SH-SY5Y (cell line): ENCODE data around the gene PIP4K2A.

Source experiments
- GATA2 ChIP-seq: IDR thresholded peaks from 2 replicates; pipeline ENCODE4 v1.6.1; 2011; ENCODE audit warnings: mild to moderate bottlenecking, low read depth, low read length
- GATA3 ChIP-seq: IDR thresholded peaks from 2 replicates; pipeline ENCODE4 v1.6.1; 2011; ENCODE audit warnings: low read depth, mild to moderate bottlenecking, low read length, moderate library complexity

- TF ChIP-seq GATA2 = no peak
- TF ChIP-seq GATA3 = no peak
Observed at GRCh38 chr10:22626784-22627183, 87.6 kb downstream of the PIP4K2A start.
